ENCODE measurements around the gene MAP1LC3C. TPM values are rescaled to one million over a fixed set of nuclear protein-coding genes. Genes with fewer than 3 reads are reported as not detected.

MAP1LC3C gene
- total and polyA plus RNA-seq, 9 of the 15 experiments (the other 6 are each of a cell fraction or from before 2014, with no cell fraction given): not detected

GRCh38 chr1:242017580-242018233 is 18.8 kb upstream of the MAP1LC3C start:
- Histone ChIP-seq H3K4me1 (replicated peaks in 1 of 2; ENCODE audit: control insufficient read depth in 2 of 2, insufficient read depth in 2 of 2, low read length in 2 of 2) (no peaks in the 10 kb centered on the region), H3K9me3 (replicated peaks; ENCODE audit: control insufficient read depth, insufficient read depth, low read depth, low read length) (no peaks in the 10 kb centered on the region), H2AFZ (ENCODE audit: low read depth, low read length) (no peak overlapping the region), H3K4me3 (no peak overlapping the region), H3K36me3 (ENCODE audit: control insufficient read depth, insufficient read depth, low read length) (no peaks in the 10 kb centered on the region), H3K9me1 (ENCODE audit: control insufficient read depth, insufficient read depth, low read length) (no peaks in the 10 kb centered on the region), H3K27me3 (ENCODE audit: control insufficient read depth in 2 of 2, insufficient read depth in 2 of 2, low read length in 2 of 2) (peaks cover 0 to 10% of the 10 kb centered on the region in 2 experiments; a peak in 2 of 5 replicates), H3K9ac (ENCODE audit: insufficient read depth in 1 of 2, low read depth in 2 of 2, low read length in 2 of 2) (no peak overlapping the region), H4K20me1 (replicated peaks; ENCODE audit: control insufficient read depth, insufficient read depth, low read length) (no peaks in the 10 kb centered on the region), H3K79me2 (ENCODE audit: control insufficient read depth, insufficient read depth, low read length) (no peaks in the 10 kb centered on the region), H3K27ac (ENCODE audit: extremely low read depth, low read depth, low read length) (no peak overlapping the region), H3K4me2 (ENCODE audit: insufficient read depth, low read length) (no peak overlapping the region)
- FAIRE-seq (peak; percentile 79), DNase-seq (ENCODE audit: extremely low read depth in 1 of 4, low spot score in 3 of 4) (peak; percentile 80 to 83 (median 81)), ATAC-seq (peak; percentile 92)
- WGBS (ENCODE audit: insufficient coverage, low coverage, missing lambda C conversion rate): 21% methylated on average over 10 of the region's 10 CpGs
- ChIA-PET POLR2A (no interaction called here), CTCF (ENCODE audit: low intra/inter-chr PET ratio) (interaction anchor here (0.6 to 1.6 kb wide), 5 partner anchors 115 to 486 kb away, joined by 3 to 15 read pairs (median 4); no protein-coding TSS in a partner anchor)
- in situ Hi-C loops (cut with MboI): loop anchor here (25.0 kb wide), 1 partner anchor 1280 kb away; no protein-coding TSS in a partner anchor
- intact Hi-C loops (cut with micrococcal nuclease): loop anchor here (1.0 to 10.0 kb wide), 6 partner anchors 112 to 1133 kb away; no protein-coding TSS in a partner anchor
- BruUV-seq (replicated peaks): no TSS peak
- TF ChIP-seq ZNF445 (CRISPR knock-in tag; IDR thresholded peaks at IDR 0.05; ENCODE audit: low read depth): no peak
- peak in 1 of 2 experiments; percentile 95; a peak in 2 of 4 replicates for TF ChIP-seq MAZ (CRISPR knock-in tag; conservative IDR thresholded peaks at IDR 0.05 in 1 of 2, IDR thresholded peaks at IDR 0.05 in 1 of 2)
- no peak for TF ChIP-seq CHCHD3 (CRISPR knock-in tag; IDR thresholded peaks at IDR 0.05)
- no peak for TF ChIP-seq POLR2A (conservative IDR thresholded peaks at IDR 0.05)
- TF ChIP-seq MAFF (IDR thresholded peaks at IDR 0.05; ENCODE audit: low read length): peak; percentile 51; the same call in 1 of the 2 replicates
- no peak for TF ChIP-seq RNF219 (CRISPR knock-in tag; IDR thresholded peaks at IDR 0.05)
- no peak for TF ChIP-seq EP400 (IDR thresholded peaks at IDR 0.05)
- TF ChIP-seq ZNF316 (IDR thresholded peaks at IDR 0.05): peak; percentile 83
- TF ChIP-seq ZNF347 (CRISPR knock-in tag; IDR thresholded peaks at IDR 0.05; ENCODE audit: low read depth): no peak
- TF ChIP-seq VEZF1 (CRISPR knock-in tag; IDR thresholded peaks at IDR 0.05): peak; percentile 91
- 0 out of 2 replicates have a peak, but pooled peaks have one; percentile 20 for TF ChIP-seq FOXM1 (IDR thresholded peaks at IDR 0.05; ENCODE audit: low read depth)
- TF ChIP-seq FOXM1 (CRISPR knock-in tag; IDR thresholded peaks at IDR 0.05; ENCODE audit: low read depth): no peak
- no peak for TF ChIP-seq CTBP1 (IDR thresholded peaks at IDR 0.05; ENCODE audit: borderline replicate concordance)
- TF ChIP-seq STAT5B (CRISPR knock-in tag; IDR thresholded peaks at IDR 0.05): no peak
- TF ChIP-seq SMC3 (conservative IDR thresholded peaks at IDR 0.05; ENCODE audit: insufficient read depth, low read depth, low read length): peak; percentile 74
- TF ChIP-seq HNRNPLL (IDR thresholded peaks at IDR 0.05; ENCODE audit: low read depth, low read length, poor library complexity, severe bottlenecking): peak; percentile 52
- TF ChIP-seq MTF1 (CRISPR knock-in tag; IDR thresholded peaks at IDR 0.05; ENCODE audit: borderline replicate concordance): no peak
- no peak for TF ChIP-seq TRIM24 (IDR thresholded peaks at IDR 0.05)
- peak; percentile 57 for TF ChIP-seq MAFK (IDR thresholded peaks at IDR 0.05; ENCODE audit: low read length)
- peak; percentile 56 to 81 for TF ChIP-seq RAD21 (CRISPR knock-in tag; conservative IDR thresholded peaks at IDR 0.05 in 1 of 2, IDR thresholded peaks at IDR 0.05 in 1 of 2)
- no peak for TF ChIP-seq SMARCB1 (IDR thresholded peaks at IDR 0.05; ENCODE audit: insufficient read length, low read depth)
